Natural killer cell (primary cell): Measurements from ENCODE around the gene CCNI. TPM values are rescaled to one million over a fixed set of nuclear protein-coding genes. Genes with fewer than 3 reads are reported as not detected.
"Not testable (repeated sequence)": the region's sequence is repeated elsewhere in the genome, so short reads cannot be mapped to it uniquely, and the experiment has no call there.

Source experiments
- ATAC-seq, 3 donors: fragments of 150-1000 bp in 2 of 3; fragments of 200-7000 bp in 1 of 3; cut with Tn5 transposase; 1 replicate in 1 of 3; 2 replicates in 2 of 3; pipeline ENCODE4 v1.10.0; 2021; ENCODE audit warnings: mild to moderate bottlenecking in 2 of 3, moderate library complexity in 2 of 3
- DNase-seq, 2 donors: peaks; one replicate each; pipeline versions ENCODE4 v3.0.0 to v3.0.0-alpha.2; 2013 to 2021; ENCODE audit warnings: mixed read lengths in 1 of 2
- H3K27ac ChIP-seq: one replicate; pipeline ENCODE4 v1.5.1; 2013; ENCODE audit warnings: mild to moderate bottlenecking, low read length
- H3K27me3 ChIP-seq: one replicate; pipeline ENCODE4 v1.6.1; 2013; ENCODE audit warnings: low read length; ENCODE audit not compliant: control insufficient read depth, insufficient read depth
- H3K36me3 ChIP-seq: one replicate; pipeline ENCODE4 v1.6.1; 2013; ENCODE audit warnings: low read length; ENCODE audit not compliant: control insufficient read depth, insufficient read depth
- H3K4me1 ChIP-seq: one replicate; pipeline ENCODE4 v1.6.1; 2013; ENCODE audit warnings: low read length; ENCODE audit not compliant: control insufficient read depth, insufficient read depth
- H3K4me3 ChIP-seq: one replicate; pipeline ENCODE4 v1.5.1; 2013; ENCODE audit warnings: low read length
- H3K9me3 ChIP-seq: one replicate; pipeline ENCODE4 v1.6.1; 2013; ENCODE audit warnings: low read length; ENCODE audit not compliant: control insufficient read depth, insufficient read depth
- H3K27ac Mint-ChIP-seq, 2 donors: one replicate each; pipeline ENCODE4 v1.8.0; 2022; ENCODE audit warnings: mild to moderate bottlenecking in 2 of 2, mixed read lengths in 2 of 2, moderate library complexity in 1 of 2
- H3K27me3 Mint-ChIP-seq, 2 donors: one replicate each; pipeline ENCODE4 v1.8.0; 2022; ENCODE audit warnings: low read depth in 2 of 2, mixed read lengths in 2 of 2
- H3K36me3 Mint-ChIP-seq: one replicate; pipeline ENCODE4 v1.8.0; 2022; ENCODE audit warnings: mixed read lengths
- H3K4me1 Mint-ChIP-seq, 2 donors: one replicate each; pipeline ENCODE4 v1.8.0; 2022; ENCODE audit warnings: mixed read lengths in 2 of 2
- H3K4me3 Mint-ChIP-seq: one replicate; pipeline ENCODE4 v1.8.0; 2022; ENCODE audit warnings: mild to moderate bottlenecking, moderate library complexity, mixed read lengths
- H3K9me3 Mint-ChIP-seq, 2 donors: one replicate each; pipeline ENCODE4 v1.8.0; 2022; ENCODE audit warnings: mixed read lengths in 2 of 2
- CTCF ChIP-seq: fragments of 200-600 bp; IDR thresholded peaks from one replicate; pipeline ENCODE4 v1.8.0; 2022; ENCODE audit warnings: antibody characterized with exemption
- WGBS: methylation state at CpG from one replicate; pipeline ENCODE4 v1.1.7; 2013; ENCODE audit warnings: missing lambda C conversion rate; ENCODE audit not compliant: insufficient coverage; 5-methylcytosine and 5-hydroxymethylcytosine counted together
- intact Hi-C: fragments of 100-400 bp; cut with micrococcal nuclease; formaldehyde crosslinking; loops from one replicate; pipeline ENCODE4 v1.14.2; 2022
- total RNA-seq, 4 donors: library from RNA; stranded (reverse); fragments of 120-200 nt in 1 of 4; gene quantifications; one replicate each; pipeline versions ENCODE4 v1.2.3 to v1.2.4, GENCODE V29; 2013 to 2022

The CCNI gene
- total RNA-seq, 3 donors from 2014 or later (not counting 1 experiment from before 2014, with no cell fraction given), result 243 to 266 (median 259) TPM

- DNase-seq, result no peak
- H3K4me3 ChIP-seq, result no peak overlapping the region
- Mint-ChIP-seq H3K27ac (no peak overlapping the region), H3K36me3 (peaks cover 8% of the 10 kb centered on the region), H3K27me3 (no peaks in the 10 kb centered on the region), H3K4me1 (peaks cover 5 to 7% of the 10 kb centered on the region in 2 donors), H3K4me3 (no peak overlapping the region), H3K9me3 (no peaks in the 10 kb centered on the region)
- WGBS, result no CpG with 5 or more reads among the region's 1 CpG
- H3K27me3 ChIP-seq, result no peaks in the 10 kb centered on the region
- no peaks in the 10 kb centered on the region for H3K4me1 ChIP-seq
- intact Hi-C loops, result loop anchor here (5.0 kb wide), 1 partner anchor 608 kb away; no protein-coding TSS in a partner anchor
- H3K9me3 ChIP-seq, result no peaks in the 10 kb centered on the region
- no peak for ATAC-seq
- no peak overlapping the region for H3K27ac ChIP-seq
- H3K36me3 ChIP-seq, result peaks cover 4% of the 10 kb centered on the region
- TF ChIP-seq CTCF, result no peak
These were observed 35.5 kb downstream of the CCNI start for GRCh38 chr4:77040270-77040669.

GRCh38 chr4:77039796-77040195 lies 36.0 kb downstream of the CCNI start:
- no peak overlapping the region for H3K27ac Mint-ChIP-seq
- H3K9me3 Mint-ChIP-seq, result no peaks in the 10 kb centered on the region
- H3K4me1 Mint-ChIP-seq, result peaks cover 5 to 7% of the 10 kb centered on the region in 2 donors
- H3K4me1 ChIP-seq, result no peaks in the 10 kb centered on the region
- ATAC-seq (no peak), DNase-seq (no peak)
- no peak overlapping the region for H3K4me3 ChIP-seq
- H3K27me3 ChIP-seq, result no peaks in the 10 kb centered on the region
- intact Hi-C loops, result loop anchor here (5.0 kb wide), 1 partner anchor 607 kb away; no protein-coding TSS in a partner anchor
- H3K36me3 ChIP-seq, result peaks cover 8% of the 10 kb centered on the region
- H3K27me3 Mint-ChIP-seq, result no peaks in the 10 kb centered on the region
- H3K9me3 ChIP-seq, result no peaks in the 10 kb centered on the region
- H3K27ac ChIP-seq, result no peak overlapping the region
- WGBS, result 100% methylated on average over 1 of the region's 2 CpGs
- H3K4me3 Mint-ChIP-seq, result no peak overlapping the region
- no peak for TF ChIP-seq CTCF
- H3K36me3 Mint-ChIP-seq, result peaks cover 8% of the 10 kb centered on the region

DNA sequence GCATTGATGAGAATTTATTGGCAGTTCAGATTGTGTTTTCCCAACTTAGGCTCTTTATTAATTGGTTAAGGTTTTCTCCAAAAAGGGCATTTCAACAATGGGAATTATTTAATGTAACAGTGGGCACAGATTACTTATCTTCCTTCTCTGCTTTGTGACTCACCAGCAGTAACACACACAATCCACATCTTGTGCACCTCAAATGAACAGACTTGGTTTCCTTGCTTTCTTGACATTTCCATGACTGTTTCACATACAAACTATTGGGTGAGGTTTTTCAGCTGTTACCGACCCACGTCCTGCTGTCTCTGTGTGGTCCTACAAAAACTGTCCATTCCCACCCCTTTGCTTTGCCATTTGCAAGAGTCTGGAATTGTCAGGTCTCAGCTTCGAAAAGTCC lies 38.1 kb downstream of the CCNI start:
- H3K4me3 Mint-ChIP-seq, result no peak overlapping the region
- no peaks in the 10 kb centered on the region for H3K27me3 Mint-ChIP-seq
- WGBS, result 98% methylated on average over 3 of the region's 3 CpGs
- H3K36me3 Mint-ChIP-seq, result peaks cover 8% of the 10 kb centered on the region
- Histone ChIP-seq H3K27ac (no peak overlapping the region), H3K4me3 (no peak overlapping the region), H3K9me3 (no peaks in the 10 kb centered on the region), H3K36me3 (peaks cover 15% of the 10 kb centered on the region), H3K4me1 (no peaks in the 10 kb centered on the region), H3K27me3 (no peaks in the 10 kb centered on the region)
- H3K9me3 Mint-ChIP-seq, result no peaks in the 10 kb centered on the region
- H3K27ac Mint-ChIP-seq, result no peak overlapping the region
- TF ChIP-seq CTCF, result no peak
- DNase-seq (no peak), ATAC-seq (no peak)
- no peaks in the 10 kb centered on the region for H3K4me1 Mint-ChIP-seq
- intact Hi-C loops, result no loop called here

DNA sequence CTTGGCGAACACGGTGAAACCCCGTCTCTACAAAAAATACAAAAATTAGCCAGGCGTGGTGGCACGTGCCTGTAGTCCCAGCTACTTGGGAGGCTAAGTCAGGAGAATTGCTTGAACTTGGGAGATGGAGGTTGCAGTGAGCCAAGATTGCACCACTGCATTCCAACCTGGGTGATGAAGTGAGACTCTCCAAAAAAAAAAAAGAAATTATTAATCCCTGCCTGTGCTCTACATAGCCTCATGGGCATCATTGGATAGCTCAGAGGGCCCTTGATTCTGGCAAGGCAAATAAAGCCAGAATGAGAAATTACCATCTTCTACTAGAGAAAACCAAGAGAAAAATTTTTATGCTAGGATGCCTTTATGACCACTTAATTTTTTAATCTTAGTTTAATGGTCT lies 38.6 kb downstream of the CCNI start:
- H3K4me3 ChIP-seq, H3K9me3 ChIP-seq, H3K9me3 Mint-ChIP-seq, H3K36me3 Mint-ChIP-seq, intact Hi-C loops, DNase-seq, H3K4me3 Mint-ChIP-seq, H3K27me3 ChIP-seq, ATAC-seq, H3K27ac Mint-ChIP-seq, H3K27me3 Mint-ChIP-seq, H3K27ac ChIP-seq, H3K4me1 ChIP-seq, H3K4me1 Mint-ChIP-seq: not testable (repeated sequence)
- WGBS, result 100% methylated on average over 5 of the region's 5 CpGs
- H3K36me3 ChIP-seq, result peaks cover 19% of the 10 kb centered on the region
